Mucosa of rectum (tissue), 2 donors: ENCODE data around the gene HSD17B3.
"Not testable (repeated sequence)": the region's sequence is repeated elsewhere in the genome, so short reads cannot be mapped to it uniquely, and the experiment has no call there.

Experiments
- H3K27ac ChIP-seq, 2 donors: one replicate each; pipeline ENCODE4 v1.7.0; 2013; ENCODE audit warnings: inconsistent platforms in 2 of 2, low read depth in 2 of 2, low read length in 2 of 2
- H3K27me3 ChIP-seq, 2 donors: one replicate each; pipeline ENCODE4 v1.7.0; 2013; ENCODE audit warnings: low read length in 2 of 2; ENCODE audit not compliant: control insufficient read depth in 2 of 2, insufficient read depth in 2 of 2
- H3K36me3 ChIP-seq, 2 donors: one replicate each; pipeline ENCODE4 v1.7.0; 2013; ENCODE audit warnings: low read length in 2 of 2; ENCODE audit not compliant: control insufficient read depth in 2 of 2, insufficient read depth in 2 of 2
- H3K4me1 ChIP-seq, 2 donors: one replicate each; pipeline ENCODE4 v1.7.0; 2013; ENCODE audit warnings: low read length in 2 of 2, mild to moderate bottlenecking in 1 of 2; ENCODE audit not compliant: control insufficient read depth in 2 of 2, insufficient read depth in 2 of 2
- H3K4me3 ChIP-seq, 2 donors: one replicate each; pipeline ENCODE4 v1.7.0; 2013; ENCODE audit warnings: low read length in 2 of 2
- H3K9ac ChIP-seq, 2 donors: one replicate each; pipeline ENCODE4 v1.7.0; 2013; ENCODE audit warnings: low read length in 2 of 2, low read depth in 1 of 2, mild to moderate bottlenecking in 1 of 2
- H3K9me3 ChIP-seq, 2 donors: one replicate each; pipeline ENCODE4 v1.7.0; 2013; ENCODE audit warnings: low read length in 2 of 2; ENCODE audit not compliant: control insufficient read depth in 2 of 2
- donor health status: healthy.
- donor health status: Normal muscosa, but diverticular disease.

The HSD17B3 gene

GRCh38 chr9:96306958-96307357 lies 5.0 kb upstream of the HSD17B3 start:
- not testable (repeated sequence) for H3K36me3 ChIP-seq, H3K9ac ChIP-seq, H3K27me3 ChIP-seq, H3K9me3 ChIP-seq, H3K4me3 ChIP-seq, H3K27ac ChIP-seq, H3K4me1 ChIP-seq

- H3K4me3 ChIP-seq: no peak overlapping the region
- no peaks in the 10 kb centered on the region for H3K27me3 ChIP-seq
Observed at GRCh38 chr9:96305171-96305570, 3.2 kb upstream of the HSD17B3 start.

GRCh38 chr9:96304230-96304629 lies 2.3 kb upstream of the HSD17B3 start:
- no peaks in the 10 kb centered on the region for H3K36me3 ChIP-seq
- H3K4me3 ChIP-seq: no peak overlapping the region
- H3K27me3 ChIP-seq: no peaks in the 10 kb centered on the region
- no peak overlapping the region for H3K27ac ChIP-seq
- H3K9ac ChIP-seq: no peak overlapping the region
- H3K9me3 ChIP-seq: no peaks in the 10 kb centered on the region
- no peaks in the 10 kb centered on the region for H3K4me1 ChIP-seq

More at GRCh38 chr9:96305171-96305570, 3.2 kb upstream of the HSD17B3 start:
- Histone ChIP-seq H3K4me1 (no peaks in the 10 kb centered on the region), H3K9ac (no peak overlapping the region), H3K9me3 (no peaks in the 10 kb centered on the region), H3K27ac (no peak overlapping the region), H3K36me3 (no peaks in the 10 kb centered on the region)

GRCh38 chr9:96299823-96300222 lies 2.2 kb downstream of the HSD17B3 start:
- Histone ChIP-seq H3K4me1 (no peaks in the 10 kb centered on the region), H3K9ac (no peak overlapping the region), H3K36me3 (no peaks in the 10 kb centered on the region), H3K4me3 (no peak overlapping the region), H3K9me3 (no peaks in the 10 kb centered on the region), H3K27me3 (no peaks in the 10 kb centered on the region), H3K27ac (no peak overlapping the region)

- Histone ChIP-seq H3K36me3 (no peaks in the 10 kb centered on the region), H3K4me1 (no peaks in the 10 kb centered on the region), H3K9ac (no peak overlapping the region), H3K27ac (no peak overlapping the region), H3K4me3 (no peak overlapping the region), H3K9me3 (no peaks in the 10 kb centered on the region), H3K27me3 (no peaks in the 10 kb centered on the region)
Observed at GRCh38 chr9:96294159-96294545, 7.8 kb downstream of the HSD17B3 start.

GRCh38 chr9:96293498-96294158 lies 8.3 kb downstream of the HSD17B3 start:
- H3K9ac ChIP-seq: no peak overlapping the region
- no peaks in the 10 kb centered on the region for H3K27me3 ChIP-seq
- no peaks in the 10 kb centered on the region for H3K9me3 ChIP-seq
- no peaks in the 10 kb centered on the region for H3K4me1 ChIP-seq
- no peaks in the 10 kb centered on the region for H3K36me3 ChIP-seq
- no peak overlapping the region for H3K4me3 ChIP-seq
- no peak overlapping the region for H3K27ac ChIP-seq

- Histone ChIP-seq H3K36me3 (no peaks in the 10 kb centered on the region), H3K9ac (no peak overlapping the region), H3K9me3 (no peaks in the 10 kb centered on the region), H3K4me3 (no peak overlapping the region), H3K4me1 (no peaks in the 10 kb centered on the region), H3K27ac (no peak overlapping the region), H3K27me3 (no peaks in the 10 kb centered on the region)
Observed at GRCh38 chr9:96289392-96289791, 12.6 kb downstream of the HSD17B3 start.

GRCh38 chr9:96281641-96282040 lies 20.3 kb downstream of the HSD17B3 start:
- no peak overlapping the region for H3K9ac ChIP-seq
- H3K4me3 ChIP-seq: no peak overlapping the region
- no peaks in the 10 kb centered on the region for H3K9me3 ChIP-seq
- H3K4me1 ChIP-seq: no peaks in the 10 kb centered on the region
- H3K27ac ChIP-seq: no peak overlapping the region
- no peaks in the 10 kb centered on the region for H3K27me3 ChIP-seq
- H3K36me3 ChIP-seq: no peaks in the 10 kb centered on the region

- no peak overlapping the region for H3K27ac ChIP-seq
- H3K9me3 ChIP-seq: no peaks in the 10 kb centered on the region
- no peaks in the 10 kb centered on the region for H3K36me3 ChIP-seq
- H3K27me3 ChIP-seq: no peaks in the 10 kb centered on the region
- H3K4me1 ChIP-seq: no peaks in the 10 kb centered on the region
- H3K9ac ChIP-seq: no peak overlapping the region
- no peak overlapping the region for H3K4me3 ChIP-seq
Observed at GRCh38 chr9:96279932-96280331, 22.0 kb downstream of the HSD17B3 start.

- Histone ChIP-seq H3K4me3 (no peak overlapping the region), H3K27ac (no peak overlapping the region), H3K36me3 (no peaks in the 10 kb centered on the region), H3K27me3 (no peaks in the 10 kb centered on the region), H3K9me3 (no peaks in the 10 kb centered on the region), H3K4me1 (no peaks in the 10 kb centered on the region), H3K9ac (no peak overlapping the region)
Observed at GRCh38 chr9:96274939-96275338, 27.0 kb downstream of the HSD17B3 start.
